HepG2 (cell line): ENCODE results near the gene LLGL1. TPM values are rescaled to one million over a fixed set of nuclear protein-coding genes. Genes with fewer than 3 reads are reported as not detected.

Source experiments
- CBX2 ChIP-seq, 2 experiments: fragments of 200-600 bp in 1 of 2; sonication (generic); formaldehyde crosslinking in 1 of 2; IDR thresholded peaks; 2 replicates each; pipeline versions ENCODE4 v1.7.0 to v1.8.1; 2018 to 2022; ENCODE audit warnings: low read depth in 2 of 2, low read length in 1 of 2, mild to moderate bottlenecking in 1 of 2, missing genetic modification reagents in 1 of 2
- ELF1 ChIP-seq: sonication (generic); formaldehyde crosslinking; IDR thresholded peaks from 2 replicates; pipeline ENCODE4 v1.4.0; 2020; ENCODE audit warnings: missing genetic modification reagents
- ELK4 ChIP-seq: sonication (generic); formaldehyde crosslinking; IDR thresholded peaks from 2 replicates; pipeline ENCODE4 v1.9.0; 2021; ENCODE audit warnings: missing genetic modification reagents, borderline replicate concordance
- FOXM1 ChIP-seq: sonication (generic); formaldehyde crosslinking; IDR thresholded peaks from 2 replicates; pipeline ENCODE4 v1.5.0; 2020; ENCODE audit warnings: missing genetic modification reagents
- FUBP1 ChIP-seq: sonication (generic); formaldehyde crosslinking; IDR thresholded peaks from 2 replicates; pipeline ENCODE4 v1.5.1; 2020; ENCODE audit warnings: missing genetic modification reagents, mild to moderate bottlenecking, borderline replicate concordance
- HOXD1 ChIP-seq: sonication (generic); formaldehyde crosslinking; IDR thresholded peaks from 2 replicates; pipeline ENCODE4 v1.5.0; 2020; ENCODE audit warnings: missing genetic modification reagents
- JUND ChIP-seq: sonication (generic); formaldehyde crosslinking; IDR thresholded peaks from 2 replicates; pipeline ENCODE4 v1.8.0; 2022; ENCODE audit warnings: mild to moderate bottlenecking, missing genetic modification reagents
- MAX ChIP-seq: IDR thresholded peaks from 2 replicates; pipeline ENCODE4 v1.6.1; 2012; ENCODE audit warnings: inconsistent platforms
- NFE2L2 ChIP-seq: fragments of 150-350 bp; IDR thresholded peaks from 2 replicates; pipeline ENCODE4 v1.6.1; 2014; ENCODE audit warnings: low read length
- NONO ChIP-seq, 2 experiments: fragments of 450-650 bp in 1 of 2; sonication (generic) in 1 of 2; formaldehyde crosslinking in 1 of 2; IDR thresholded peaks in 1 of 2; conservative IDR thresholded peaks in 1 of 2; 2 replicates each; pipeline versions ENCODE4 v1.6.1 to v1.8.0; 2017 to 2022; ENCODE audit warnings: mild to moderate bottlenecking in 1 of 2, missing genetic modification reagents in 1 of 2, moderate library complexity in 1 of 2
- PBX2 ChIP-seq: IDR thresholded peaks from 2 replicates; pipeline ENCODE4 v1.6.1; 2016; ENCODE audit warnings: control low read depth
- PHF21A ChIP-seq: sonication (generic); formaldehyde crosslinking; IDR thresholded peaks from 2 replicates; pipeline ENCODE4 v1.5.0; 2020; ENCODE audit warnings: mild to moderate bottlenecking, missing genetic modification reagents
- PLSCR1 ChIP-seq: sonication (generic); formaldehyde crosslinking; IDR thresholded peaks from 2 replicates; pipeline ENCODE4 v1.5.0; 2020; ENCODE audit warnings: missing genetic modification reagents, mild to moderate bottlenecking, borderline replicate concordance
- PRMT3 ChIP-seq: sonication (generic); formaldehyde crosslinking; IDR thresholded peaks from 2 replicates; pipeline ENCODE4 v1.8.1; 2022; ENCODE audit warnings: low read depth, mild to moderate bottlenecking, moderate library complexity, missing genetic modification reagents, borderline replicate concordance
- RNF219 ChIP-seq: sonication (generic); formaldehyde crosslinking; IDR thresholded peaks from 2 replicates; pipeline ENCODE4 v1.5.0; 2020; ENCODE audit warnings: mild to moderate bottlenecking, missing genetic modification reagents
- SATB2 ChIP-seq: sonication (generic); formaldehyde crosslinking; IDR thresholded peaks from 2 replicates; pipeline ENCODE4 v1.5.0; 2020; ENCODE audit warnings: missing genetic modification reagents
- SP2 ChIP-seq: sonication (generic); formaldehyde crosslinking; IDR thresholded peaks from 2 replicates; pipeline ENCODE4 v1.5.1; 2020; ENCODE audit warnings: mild to moderate bottlenecking, missing genetic modification reagents
- ZNF256 ChIP-seq: sonication (generic); formaldehyde crosslinking; conservative IDR thresholded peaks from 2 replicates; pipeline ENCODE4 v1.4.0; 2020; ENCODE audit warnings: missing genetic modification reagents
- ZNF260 ChIP-seq: sonication (generic); formaldehyde crosslinking; IDR thresholded peaks from 2 replicates; pipeline ENCODE4 v1.4.0; 2020; ENCODE audit warnings: missing genetic modification reagents, low read depth, mild to moderate bottlenecking, borderline replicate concordance
- ZNF30 ChIP-seq: sonication (generic); formaldehyde crosslinking; IDR thresholded peaks from 2 replicates; pipeline ENCODE4 v1.5.0; 2020; ENCODE audit warnings: mild to moderate bottlenecking, missing genetic modification reagents
- ZNF496 ChIP-seq: sonication (generic); formaldehyde crosslinking; IDR thresholded peaks from 2 replicates; pipeline ENCODE4 v1.8.1; 2023; ENCODE audit warnings: mild to moderate bottlenecking, moderate library complexity, missing genetic modification reagents; ENCODE audit not compliant: insufficient replicate concordance
- ZNF619 ChIP-seq: sonication (generic); formaldehyde crosslinking; IDR thresholded peaks from 2 replicates; pipeline ENCODE4 v1.4.0; 2020; ENCODE audit warnings: mild to moderate bottlenecking, missing genetic modification reagents
- ZNF746 ChIP-seq: sonication (generic); formaldehyde crosslinking; IDR thresholded peaks from 2 replicates; pipeline ENCODE4 v1.8.0; 2022; ENCODE audit warnings: mild to moderate bottlenecking, missing genetic modification reagents
- polyA plus RNA-seq, 8 experiments: library from polyadenylated mRNA; depleted of rRNA in 3 of 8; stranded (reverse) in 7 of 8; unstranded in 1 of 8; fragments of >200 nt; fragmentation: Illumina TruSeq in 4 of 8; extraction: Trizol in 4 of 8; gene quantifications; 2 replicates each; pipeline versions ENCODE4 v1.2.1 to v1.2.3, GENCODE V29; 2011 to 2016; ENCODE audit warnings: low read depth in 4 of 8, missing spikeins in 1 of 8, mixed read lengths in 1 of 8; ENCODE audit not compliant: insufficient read depth in 1 of 8
- total RNA-seq, 5 experiments: library from RNA; depleted of rRNA; stranded (reverse); fragments of >200 nt; fragmentation: Illumina TruSeq; extraction: Trizol; gene quantifications; 2 replicates each; pipeline ENCODE4 v1.2.3, GENCODE V29; 2016; ENCODE audit warnings: low read depth in 1 of 5

Gene LLGL1
- total and polyA plus RNA-seq, 2 of the 13 experiments (the other 11 are each of a cell fraction or from before 2014, with no cell fraction given) = 15.0 to 15.3 TPM

- TF ChIP-seq NFE2L2 (no peak), FOXM1 (CRISPR knock-in tag) (no peak), SP2 (CRISPR knock-in tag) (no peak), SATB2 (CRISPR knock-in tag) (no peak), PBX2 (CRISPR knock-in tag) (no peak), NONO (IDR thresholded peaks at IDR 0.05) (no peak), NONO (CRISPR knock-in tag; conservative IDR thresholded peaks at IDR 0.05) (peak; percentile 62), MAX (peak; percentile 72), JUND (CRISPR knock-in tag) (no peak), FUBP1 (CRISPR knock-in tag) (no peak), ELK4 (CRISPR knock-in tag) (0 out of 2 replicates have a peak, but pooled peaks have one; percentile 40), CBX2 (IDR thresholded peaks at IDR 0.05; ENCODE audit: low read depth, low read length) (no peak), CBX2 (CRISPR knock-in tag; IDR thresholded peaks at IDR 0.05; ENCODE audit: low read depth) (no peak), PRMT3 (CRISPR knock-in tag) (no peak), ZNF496 (no peak), HOXD1 (CRISPR knock-in tag) (peak; percentile 58; the same call in 1 of the 2 replicates), ZNF746 (CRISPR knock-in tag) (peak; percentile 38; the same call in 1 of the 2 replicates), RNF219 (CRISPR knock-in tag) (no peak), ZNF260 (CRISPR knock-in tag) (no peak), ZNF30 (CRISPR knock-in tag) (no peak), ZNF256 (CRISPR knock-in tag) (no peak), PLSCR1 (CRISPR knock-in tag) (no peak), ZNF619 (CRISPR knock-in tag) (no peak), PHF21A (no peak; the same call in none of the 2 replicates), ELF1 (no peak)
Observed at GRCh38 chr17:18182978-18183333, 42.5 kb upstream of the LLGL1 start (continued).
